GM21367 (cell line): ENCODE data around the gene NFU1.

ENCODE experiments used
- ATAC-seq: cut with Tn5 transposase; IDR thresholded peaks from one replicate; pipeline ENCODE4 v1.9.1; 2021; ENCODE audit not compliant: unreplicated experiment

The NFU1 gene

DNA sequence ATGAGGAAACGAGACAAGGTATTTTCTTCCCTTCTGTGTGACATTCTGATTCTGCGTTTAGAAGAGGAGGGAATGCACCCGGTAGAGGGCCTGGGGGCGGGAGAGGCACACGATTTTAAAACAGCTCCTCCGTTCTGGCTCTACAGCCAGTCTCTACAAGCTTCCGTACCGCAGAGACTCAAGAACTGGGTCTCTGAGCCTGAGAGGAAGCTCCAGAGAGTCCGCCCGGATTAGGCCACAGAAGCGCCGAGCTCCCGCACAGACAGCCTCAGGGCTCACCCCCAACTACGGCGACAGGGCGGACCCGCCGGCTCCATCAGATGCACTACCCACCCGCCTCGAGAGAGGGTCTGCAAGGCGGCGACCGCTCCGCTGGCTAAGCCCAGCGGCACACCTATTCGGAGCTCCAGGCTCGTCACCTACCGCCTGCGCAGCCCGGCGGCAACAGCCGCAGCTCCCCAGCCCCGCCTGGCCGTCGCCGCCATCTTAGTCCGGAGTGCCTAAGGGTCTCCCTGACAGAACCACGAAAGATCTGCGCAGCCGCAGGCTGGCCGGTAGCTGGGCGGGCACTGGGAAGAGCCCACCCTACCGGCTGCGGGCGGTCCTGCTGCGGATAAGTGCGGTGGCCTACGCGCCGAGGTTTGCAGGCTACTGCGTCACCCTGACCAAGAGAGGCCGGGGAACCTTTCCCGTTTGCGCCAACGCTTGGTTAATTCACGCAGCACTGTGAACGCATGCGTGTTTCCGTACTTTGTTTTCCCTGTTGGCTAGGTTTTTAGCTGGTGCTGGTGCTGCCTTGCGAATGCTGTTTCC lies at the start of gene NFU1:
Gene NFU1 (minus strand): TSS at position 498 of the 813 bp plus-strand sequence. CDS start 13 bp downstream, at position 485.
- peak; percentile 88 for ATAC-seq

DNA sequence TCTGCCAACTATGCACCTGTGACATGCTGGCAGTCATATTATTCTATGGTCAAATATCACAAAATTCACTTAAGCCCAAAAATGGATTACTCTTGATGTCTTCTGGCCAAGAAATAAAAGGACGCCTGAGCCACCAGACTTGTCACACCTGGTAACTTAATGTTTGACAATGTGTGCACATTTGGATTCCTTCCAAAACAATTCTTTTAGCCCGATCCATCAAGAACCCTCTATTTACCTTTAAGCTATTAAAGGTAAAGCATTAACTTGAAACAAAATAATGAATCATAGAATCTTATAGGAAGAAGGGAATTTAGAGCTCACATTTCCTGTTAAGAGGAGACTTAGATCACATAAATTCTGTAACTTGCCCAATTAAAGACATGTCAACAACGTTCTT lies 46.5 kb upstream of the NFU1 start:
- no peak for ATAC-seq

DNA sequence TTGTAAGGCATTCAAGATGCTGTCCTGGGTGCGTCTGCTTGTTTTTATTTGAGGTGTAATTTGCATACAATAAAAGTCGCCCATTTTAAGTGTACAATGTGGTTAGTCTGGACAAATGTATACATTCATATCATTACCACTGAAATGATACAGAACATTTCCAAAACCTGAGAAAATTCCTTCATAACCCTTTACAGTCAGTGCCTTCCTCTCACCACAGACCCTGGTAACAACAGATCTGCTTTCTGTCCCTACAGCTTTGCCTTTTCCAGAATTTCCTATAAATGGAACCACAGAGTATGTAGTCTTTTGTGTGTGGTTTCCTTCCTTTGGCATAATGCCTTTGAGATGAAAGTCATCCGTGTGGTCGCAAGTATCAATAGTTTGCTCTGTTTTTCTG lies 45.8 kb upstream of the NFU1 start:
- no peak for ATAC-seq

DNA sequence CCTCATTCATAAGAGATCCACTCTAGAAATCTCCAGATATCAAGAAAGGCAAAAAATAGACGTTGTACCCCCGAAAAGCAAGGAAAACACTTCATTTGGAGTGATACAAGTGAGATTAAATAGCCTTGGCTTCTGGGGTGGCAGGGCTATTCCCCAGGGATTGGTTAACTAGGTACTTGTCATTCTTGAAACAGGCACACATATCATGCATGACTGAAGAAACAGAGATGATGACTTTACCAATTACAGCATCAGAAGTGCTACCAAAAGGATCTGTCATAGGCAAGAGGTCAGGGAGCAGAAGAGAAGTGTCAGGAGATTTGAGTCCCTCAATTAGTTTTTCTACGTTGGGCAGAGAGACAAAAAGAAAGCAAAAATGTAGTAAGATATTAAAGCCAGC lies 45.2 kb upstream of the NFU1 start:
- ATAC-seq: no peak

DNA sequence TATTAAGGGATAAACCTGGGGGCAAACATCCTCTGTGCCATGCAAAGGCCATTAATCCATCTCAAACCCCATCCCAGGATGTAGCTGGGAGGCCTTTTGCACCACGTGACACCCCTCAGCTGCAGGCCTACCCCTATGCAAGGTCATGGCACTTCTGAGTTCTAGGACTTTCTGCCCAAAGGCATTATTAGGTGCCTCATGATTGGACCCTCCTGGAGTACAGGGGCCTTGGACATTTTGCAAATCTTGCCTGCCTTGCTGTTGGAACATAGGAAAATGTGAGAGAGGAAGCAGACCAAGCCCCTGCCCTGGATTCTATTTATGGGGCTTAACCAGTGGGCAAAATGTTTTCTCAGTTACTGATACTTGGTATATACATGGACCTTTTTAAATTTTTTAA lies 44.2 kb upstream of the NFU1 start:
- no peak for ATAC-seq

DNA sequence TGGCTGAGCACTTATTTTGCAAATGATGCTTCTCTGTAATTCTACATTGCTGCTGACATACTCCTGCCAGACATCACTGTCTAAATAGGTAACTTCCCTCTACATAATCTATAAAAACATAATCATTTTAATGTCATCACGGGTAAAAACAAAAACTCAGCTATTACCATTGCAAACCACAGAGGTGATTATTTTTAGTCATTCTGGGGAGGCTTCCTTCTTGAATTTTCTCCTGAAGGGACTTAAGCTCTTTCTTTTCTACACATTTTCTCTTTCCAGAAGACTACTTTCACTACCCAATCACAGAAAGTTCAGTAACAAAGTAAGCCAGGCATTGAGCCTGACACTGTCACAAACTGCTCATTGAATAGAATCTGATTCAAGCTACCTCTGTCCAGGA lies 40.4 kb upstream of the NFU1 start:
- no peak for ATAC-seq

DNA sequence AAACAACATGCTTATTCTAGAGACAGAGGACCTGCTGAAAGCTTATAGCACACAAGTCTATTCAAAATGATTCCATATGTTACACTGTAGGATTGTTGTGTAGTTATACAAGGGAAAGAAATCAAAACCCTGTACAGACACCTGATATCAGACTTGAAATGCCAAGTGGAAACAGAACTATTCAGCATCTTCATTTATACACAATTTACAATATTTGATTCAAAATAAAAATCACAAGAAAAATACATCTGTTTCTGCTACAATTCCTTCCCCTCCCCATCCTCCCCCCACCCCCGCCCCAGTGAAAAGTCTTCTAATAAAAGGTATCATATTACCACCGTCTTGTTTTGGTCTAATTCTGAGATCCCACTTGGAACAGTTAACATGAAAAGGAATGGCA lies 37.5 kb upstream of the NFU1 start:
- no peak for ATAC-seq

DNA sequence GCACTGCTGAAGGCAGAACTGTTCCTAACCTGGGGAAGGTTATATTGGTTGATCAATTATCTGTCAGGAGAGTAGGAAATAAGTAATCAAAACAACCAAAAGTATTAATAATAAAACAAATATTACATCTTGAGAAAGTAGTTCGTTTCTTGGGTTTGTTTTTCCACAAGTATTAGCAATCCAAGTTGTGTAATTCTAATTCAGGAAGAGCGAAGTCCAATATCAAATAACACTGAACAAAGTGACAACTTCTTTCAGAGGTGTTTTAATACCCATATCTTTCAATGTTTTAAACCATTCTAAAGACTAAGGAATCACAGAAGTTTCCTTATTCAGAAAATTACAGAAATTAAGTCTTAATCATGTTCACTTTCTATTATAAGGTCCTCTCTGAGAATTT lies 34.6 kb upstream of the NFU1 start:
- no peak for ATAC-seq

DNA sequence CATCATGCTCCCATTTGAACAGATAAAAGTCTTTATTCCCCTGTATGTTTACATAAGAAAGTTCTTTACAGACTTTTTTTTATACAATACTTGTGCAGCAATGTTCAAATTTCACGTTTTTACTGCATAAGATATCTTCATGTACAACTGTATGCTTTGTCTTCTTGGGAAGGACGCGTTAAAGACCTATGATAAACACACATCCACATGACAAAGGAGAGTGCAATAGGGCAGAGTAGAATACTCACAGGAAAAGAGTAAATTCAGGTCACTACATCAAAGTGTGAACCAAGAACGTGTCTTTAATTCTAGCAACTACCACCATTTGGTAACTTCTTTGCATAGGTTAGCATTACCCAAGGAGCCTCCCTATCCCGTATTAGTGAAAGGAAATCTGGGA lies 33.7 kb upstream of the NFU1 start:
- ATAC-seq: no peak

DNA sequence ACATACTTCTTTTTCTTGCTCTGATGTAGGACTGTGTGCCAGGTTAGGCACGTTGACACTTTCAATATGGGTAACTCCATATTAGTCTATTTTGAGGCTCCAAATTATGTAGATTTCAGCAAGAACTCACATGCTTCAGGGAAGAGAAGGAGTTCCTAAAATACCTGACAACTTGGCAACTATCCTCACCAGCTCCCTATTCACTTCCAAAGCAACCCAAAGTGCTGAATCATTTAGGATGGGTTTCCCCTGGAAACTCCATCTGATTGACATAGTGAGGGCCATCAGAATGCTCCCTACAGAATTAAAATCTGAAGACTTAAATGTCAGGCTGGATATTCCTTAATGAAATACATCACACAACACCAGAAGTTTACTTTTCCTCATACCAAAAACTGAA lies 32.5 kb upstream of the NFU1 start:
- ATAC-seq: no peak

DNA sequence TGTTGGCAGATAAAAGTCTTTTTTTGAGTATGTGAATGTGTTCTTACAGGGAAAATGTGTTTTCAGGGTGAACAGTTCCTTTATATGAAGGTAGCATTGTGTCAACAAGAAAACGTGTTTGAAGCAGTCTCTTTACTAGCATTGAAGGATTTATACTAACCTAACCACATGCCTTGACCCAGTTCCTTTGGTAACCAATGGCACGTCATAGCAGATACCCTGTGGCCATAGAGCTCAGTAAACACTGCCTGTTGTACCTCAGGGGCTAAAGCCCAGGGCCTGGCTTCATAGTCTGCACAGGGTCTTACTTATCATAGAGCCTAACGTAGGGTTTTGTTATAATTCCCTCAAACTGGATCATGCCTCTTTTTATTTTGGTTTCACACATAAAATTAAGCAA lies 32.1 kb upstream of the NFU1 start:
- no peak for ATAC-seq

DNA sequence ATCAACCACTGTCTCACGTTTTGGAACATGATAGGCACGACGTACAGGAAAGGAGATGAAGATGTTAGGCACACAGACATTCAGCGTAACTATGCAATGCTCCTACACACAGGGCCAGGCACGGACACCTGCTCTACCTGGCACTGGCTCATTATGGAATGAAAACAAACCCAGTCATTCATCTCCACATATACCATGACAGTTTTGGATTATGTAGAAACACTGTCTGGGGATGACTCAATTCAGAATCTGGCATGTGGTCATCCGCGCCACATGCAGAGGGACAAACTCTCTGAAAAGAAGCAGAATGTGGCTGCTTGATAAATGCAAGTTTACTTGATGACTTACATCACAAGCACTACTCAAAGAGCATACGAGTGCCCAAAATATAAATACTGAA lies 29.5 kb upstream of the NFU1 start:
- no peak for ATAC-seq

DNA sequence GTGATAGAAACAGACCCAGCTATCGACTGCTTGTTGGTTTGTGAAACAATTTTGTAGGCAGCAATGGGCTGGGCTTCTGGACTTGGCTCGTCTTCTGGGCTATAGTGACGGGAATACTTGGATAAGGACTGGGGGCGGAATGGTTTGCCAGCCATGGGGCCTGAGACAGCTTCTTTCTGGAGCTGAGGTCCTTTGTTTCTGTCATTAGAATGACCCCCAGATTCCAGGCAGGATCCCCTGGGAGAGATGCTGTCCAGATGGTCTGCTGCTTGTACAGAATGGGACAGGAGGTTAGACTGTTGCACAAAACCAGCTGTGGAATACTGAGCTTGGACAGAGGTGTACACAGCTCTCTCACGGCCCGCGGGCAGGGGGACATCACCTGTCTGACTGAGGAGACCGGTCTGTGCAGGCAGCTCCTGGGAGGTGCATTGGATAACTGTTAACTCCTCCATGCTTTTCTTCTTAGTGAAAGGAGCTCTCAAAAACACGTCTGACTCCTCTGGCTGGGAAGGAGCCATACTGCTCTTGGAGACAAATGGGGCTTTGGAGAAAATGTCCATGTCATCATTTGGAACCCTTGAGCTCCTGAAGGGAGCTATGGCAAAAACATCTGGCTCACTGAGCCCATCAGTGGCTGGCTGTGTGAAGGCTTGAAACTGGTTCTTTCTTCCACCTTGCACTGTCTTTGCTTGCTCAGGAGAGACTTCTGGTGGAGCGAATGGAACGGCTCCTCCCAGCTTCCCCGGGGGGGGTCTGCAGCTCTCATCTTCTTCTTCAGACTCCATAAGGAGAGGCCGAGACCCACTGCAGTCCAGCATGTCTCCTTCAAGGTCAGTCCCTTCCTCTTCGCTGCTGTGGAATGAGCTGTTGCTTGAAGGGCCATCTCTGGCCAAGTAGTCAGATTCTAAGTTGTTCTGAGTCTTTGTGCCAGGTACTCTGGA lies 28.6 kb upstream of the NFU1 start:
- ATAC-seq: no peak

DNA sequence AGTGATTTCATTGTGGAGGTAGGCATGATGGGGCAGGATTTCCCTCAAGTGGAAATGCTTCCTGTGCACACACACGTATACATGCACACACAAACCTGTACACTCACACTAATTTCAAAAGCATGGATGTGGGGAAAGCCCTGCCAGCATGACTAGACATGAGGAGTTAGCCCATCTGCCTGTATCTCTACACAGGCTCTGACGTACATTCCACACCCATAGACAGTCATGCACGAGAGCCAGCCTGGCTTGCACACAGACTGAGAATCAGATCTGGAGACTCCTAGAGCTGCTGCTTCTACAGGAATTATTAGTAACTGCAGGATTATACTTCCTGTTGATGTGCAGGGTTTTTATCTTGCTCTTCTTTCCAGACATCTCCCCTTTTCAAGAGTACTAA lies 27.3 kb upstream of the NFU1 start:
- no peak for ATAC-seq

DNA sequence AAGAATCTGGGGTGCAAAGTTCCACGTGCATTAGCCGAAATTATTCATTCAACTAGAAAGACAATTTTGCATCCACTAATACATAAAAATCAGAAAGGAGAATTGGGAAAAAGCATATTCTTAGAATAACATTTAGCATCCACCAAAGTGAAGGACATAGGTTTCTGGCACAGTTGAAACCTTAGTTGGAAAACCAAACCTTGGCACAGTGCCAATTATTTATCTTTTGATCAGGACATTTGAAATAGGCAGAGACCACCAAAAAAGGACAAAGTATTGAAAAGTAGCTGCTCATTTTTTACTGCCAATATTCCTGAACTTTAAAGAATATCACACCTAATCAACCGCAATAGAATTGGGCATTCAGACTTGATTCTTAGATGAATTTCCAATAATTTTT lies 25.5 kb upstream of the NFU1 start:
- ATAC-seq: no peak

DNA sequence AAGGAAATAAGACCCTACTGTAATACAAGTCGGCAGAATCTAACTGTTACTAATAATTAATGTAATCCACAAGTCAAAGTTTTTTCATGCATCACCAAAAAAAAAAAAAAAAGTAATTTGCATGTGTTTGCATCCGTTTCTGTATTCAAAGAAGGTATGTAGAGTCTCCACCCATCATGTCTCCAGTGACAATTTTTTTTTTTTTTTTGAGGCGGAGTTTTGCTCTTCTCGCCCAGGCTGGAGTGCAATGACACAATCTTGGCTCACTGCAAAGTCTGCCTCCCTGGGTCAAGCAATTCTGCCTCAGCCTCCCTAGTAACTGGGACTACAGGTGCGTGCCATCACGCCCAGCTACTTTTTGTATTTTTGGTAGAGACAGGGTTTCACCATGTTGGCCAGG lies 24.2 kb upstream of the NFU1 start:
- ATAC-seq: no peak

DNA sequence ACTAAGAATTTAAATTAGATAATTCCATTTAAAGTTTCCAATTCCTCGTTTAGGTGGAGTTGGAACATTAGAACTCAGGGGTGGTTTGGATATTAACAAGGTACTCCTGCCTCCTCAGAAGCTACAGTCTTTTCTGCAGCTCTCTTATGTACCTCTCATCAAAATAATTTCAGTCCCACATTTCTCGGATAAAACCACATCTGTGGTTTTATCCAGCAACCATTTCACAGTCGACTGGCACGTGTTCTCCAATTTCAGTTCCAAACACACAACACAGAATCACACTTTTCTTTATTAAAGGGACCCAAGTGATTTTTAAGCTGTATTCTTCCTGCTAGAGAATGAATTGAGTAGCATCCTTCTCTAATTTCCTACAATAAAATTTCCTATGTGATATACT lies 22.7 kb upstream of the NFU1 start:
- ATAC-seq: no peak

DNA sequence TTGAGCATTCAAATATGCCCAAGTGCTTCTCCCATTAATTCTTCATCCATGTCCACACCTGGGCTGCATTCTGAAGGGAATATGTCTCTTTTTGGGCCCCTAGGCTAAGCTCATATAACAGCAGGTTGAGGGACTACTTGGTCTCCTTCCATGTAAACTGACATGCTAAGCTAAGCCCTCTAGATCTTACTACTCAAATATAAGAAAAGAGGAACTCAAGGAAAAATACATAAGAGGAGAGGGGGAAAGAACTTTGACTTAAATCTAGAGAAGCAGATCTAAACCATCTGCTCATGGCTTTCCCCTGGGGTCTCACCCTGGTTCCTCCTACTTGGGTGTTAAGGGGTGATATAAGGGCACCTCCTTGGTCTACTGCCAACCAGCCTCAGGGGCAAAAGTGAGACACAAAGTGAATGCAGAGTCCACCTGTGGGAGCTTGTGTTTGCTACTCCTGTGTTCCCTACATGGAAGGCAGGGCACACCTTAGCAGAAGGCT lies 19.8 kb upstream of the NFU1 start:
- ATAC-seq: no peak

DNA sequence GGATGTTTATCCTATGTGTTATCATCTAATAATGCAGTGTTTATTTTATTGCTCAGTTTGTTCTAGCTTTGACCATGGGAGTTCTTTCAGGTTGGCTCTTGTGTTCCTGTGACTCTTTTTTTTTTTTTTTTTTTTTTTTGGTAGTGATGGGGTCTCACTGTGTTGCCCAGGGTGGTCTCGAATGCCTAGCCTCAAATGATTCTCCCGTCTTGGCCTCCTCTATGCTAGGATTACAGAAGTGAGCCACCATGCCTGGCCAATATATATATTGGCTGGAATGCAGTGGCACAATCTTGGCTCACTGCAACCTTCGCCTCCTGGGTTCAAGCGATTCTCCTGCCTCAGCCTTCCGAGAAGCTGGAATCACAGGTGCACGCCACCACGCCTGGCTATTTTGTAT lies 18.9 kb upstream of the NFU1 start:
- no peak for ATAC-seq

DNA sequence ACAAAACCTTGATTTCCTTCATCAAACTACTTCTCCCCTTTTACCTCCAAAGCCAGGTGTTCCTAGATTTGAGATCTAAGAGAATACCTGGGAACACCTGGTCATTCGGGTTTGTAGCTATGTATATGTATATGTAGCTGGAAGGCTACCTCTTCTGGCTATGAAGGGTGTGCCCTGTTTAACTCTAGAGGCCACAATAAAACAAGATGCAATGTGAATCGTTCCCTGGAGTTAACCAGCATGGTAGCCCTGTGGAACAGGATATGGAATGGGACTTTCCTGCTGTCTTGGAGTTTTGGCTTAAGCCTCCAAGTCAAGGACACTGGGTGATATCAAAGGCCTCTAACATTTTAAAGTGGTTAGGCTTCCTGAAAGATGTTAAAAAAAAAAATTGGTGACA lies 17.7 kb upstream of the NFU1 start:
- no peak for ATAC-seq

DNA sequence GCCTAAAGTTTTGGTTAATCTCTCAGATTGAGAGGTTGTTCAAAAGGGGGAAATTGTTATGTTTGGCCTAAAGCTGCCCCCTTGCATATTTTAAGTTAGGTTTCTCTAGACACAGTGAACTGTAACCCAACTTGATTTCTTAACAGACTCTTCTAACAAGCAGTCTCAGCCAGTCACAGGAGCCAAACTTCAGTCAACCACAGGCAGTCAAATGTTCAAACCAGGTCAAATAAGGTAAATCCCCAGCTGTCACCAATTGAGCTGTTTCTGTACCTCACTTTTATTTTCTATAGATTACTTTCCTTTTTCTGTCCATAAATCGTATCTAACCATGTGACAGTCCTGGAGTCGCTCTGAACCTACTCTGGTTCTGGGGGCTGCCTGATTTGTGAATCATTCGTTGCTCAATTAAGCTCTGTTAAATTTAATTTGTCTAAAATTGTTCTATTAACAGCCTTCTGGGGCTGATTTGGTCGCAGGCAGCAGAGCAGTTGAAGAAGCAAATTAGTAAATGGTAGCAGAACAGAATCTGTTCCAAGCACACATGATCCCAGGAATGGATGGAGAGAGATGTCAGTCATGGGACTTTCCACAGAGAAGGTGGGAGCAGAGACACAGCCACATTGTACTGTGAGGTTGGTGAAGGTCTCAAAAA lies 16.4 kb upstream of the NFU1 start:
- peak; percentile 72 for ATAC-seq

DNA sequence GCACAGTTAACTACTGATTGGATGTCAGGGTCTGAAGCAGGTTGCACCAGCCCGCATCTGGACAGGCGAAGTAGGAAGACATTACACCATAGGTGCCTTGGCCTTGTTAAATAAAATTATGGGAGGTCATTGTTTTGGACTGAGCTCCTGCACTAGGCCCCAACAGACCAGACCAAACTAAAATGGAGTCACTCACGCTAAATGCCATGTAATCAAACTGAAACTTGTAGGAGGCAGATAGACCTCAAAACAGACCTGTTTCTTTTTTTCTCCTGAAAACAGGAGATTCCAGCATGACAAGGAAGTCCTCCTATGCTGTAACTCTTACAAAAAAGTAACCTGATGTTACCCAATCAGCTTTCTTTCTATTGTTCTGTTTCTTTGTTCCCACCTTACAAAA lies 15.5 kb upstream of the NFU1 start:
- ATAC-seq: no peak
